ENCODE results near the gene JPH4. TPM values are rescaled to one million over a fixed set of nuclear protein-coding genes. Genes with fewer than 3 reads are reported as not detected.

Gene JPH4
- 0.05 to 0.06 TPM (median 0.06 TPM) in 3 of 5 replicates, not detected in the others for total RNA-seq (2022; extraction: Qiagen RNA extraction)

GRCh38 chr14:23578560-23579310 is at the start of gene JPH4:
Gene JPH4 (minus strand): TSS chr14:23578790. CDS start chr14:23577453, 1,337 bp downstream.

GRCh38 chr14:23567186-23568020 is 11.2 kb downstream of the JPH4 start, which contains the start of gene AP1G2:
Gene AP1G2 (minus strand): TSS chr14:23567791. CDS start chr14:23567314, 477 bp downstream.

GRCh38 chr14:23555882-23556699 is 22.5 kb downstream of the JPH4 start, which contains the start of gene THTPA:
Gene THTPA (plus strand): TSS chr14:23556271. CDS start chr14:23556758, 487 bp downstream.

GRCh38 chr14:23551266-23552028 is 27.1 kb downstream of the JPH4 start, which contains the start of gene ZFHX2:
Gene ZFHX2 (minus strand): TSS chr14:23551765. CDS start chr14:23535325, 16,440 bp downstream.

Other genes starting within 250 kb of the JPH4 start
- gene SLC22A17, start 225.9 kb downstream of the JPH4 start, total RNA-seq (2022; extraction: Qiagen RNA extraction), result 5.5 to 9.4 TPM (median 6.6 TPM) in 5 replicates
- not detected in 5 replicates for gene EFS, start 213.6 kb downstream of the JPH4 start, total RNA-seq (2022; extraction: Qiagen RNA extraction)
- gene IL25, start 206.0 kb downstream of the JPH4 start, total RNA-seq (2022; extraction: Qiagen RNA extraction), result not detected in 5 replicates
- gene CMTM5, start 201.7 kb downstream of the JPH4 start, total RNA-seq (2022; extraction: Qiagen RNA extraction), result not detected in 5 replicates
- gene MYH6, start 170.5 kb downstream of the JPH4 start, total RNA-seq (2022; extraction: Qiagen RNA extraction), result 0.03 to 0.11 TPM (median 0.06 TPM) in 4 of 5 replicates, not detected in the other
- gene MYH7, start 143.1 kb downstream of the JPH4 start, total RNA-seq (2022; extraction: Qiagen RNA extraction), result not detected in 5 replicates
- gene NGDN, start 109.1 kb downstream of the JPH4 start, total RNA-seq (2022; extraction: Qiagen RNA extraction), result 56.7 to 74.9 TPM (median 61.2 TPM) in 5 replicates
- gene ZFHX2, start 27.0 kb downstream of the JPH4 start, total RNA-seq (2022; extraction: Qiagen RNA extraction), result 0.47 to 0.95 TPM (median 0.81 TPM) in 5 replicates
- gene THTPA, start 22.5 kb downstream of the JPH4 start, total RNA-seq (2022; extraction: Qiagen RNA extraction), result 12.6 to 14.9 TPM (median 13.7 TPM) in 5 replicates
- 41.8 to 55.8 TPM (median 48.2 TPM) in 5 replicates for gene AP1G2, start 11.0 kb downstream of the JPH4 start, total RNA-seq (2022; extraction: Qiagen RNA extraction)
- gene DHRS2, start 57.6 kb upstream of the JPH4 start, total RNA-seq (2022; extraction: Qiagen RNA extraction), result 5.4 to 8.5 TPM (median 6.2 TPM) in 5 replicates

Measured in A549 treated with Mapracorat at 1 μM for 4 hours (cell line).